GM18907 (cell line): Measurements from ENCODE around the gene OSBPL5.

Source experiments
- ATAC-seq: cut with Tn5 transposase; IDR thresholded peaks from one replicate; pipeline ENCODE4 v1.9.1; 2021; ENCODE audit warnings: mild to moderate bottlenecking, moderate library complexity; ENCODE audit not compliant: unreplicated experiment

The OSBPL5 gene

GRCh38 chr11:3041699-3042441 lies 123.2 kb downstream of the OSBPL5 start:
- ATAC-seq: no peak

- no peak for ATAC-seq
These were observed 124.2 kb downstream of the OSBPL5 start for GRCh38 chr11:3040881-3041280.

DNA sequence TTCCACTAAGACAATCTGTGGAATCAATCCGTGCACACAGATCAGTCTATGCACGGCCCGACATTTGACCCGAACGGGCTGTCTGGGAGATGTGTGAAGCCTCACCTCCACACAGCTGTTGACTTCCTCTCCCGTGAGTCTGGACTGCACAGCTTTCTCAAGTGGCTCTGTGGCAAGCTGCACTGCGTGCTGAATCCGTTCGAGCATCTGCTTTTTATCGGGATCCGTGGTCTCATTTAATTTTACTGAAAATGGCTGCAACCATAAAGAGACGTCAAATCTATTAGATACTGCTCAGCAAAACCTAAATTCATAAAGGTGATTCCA lies 127.2 kb downstream of the OSBPL5 start:
- no peak for ATAC-seq
